HCT116 (cell line): ENCODE measurements around the gene ECEL1. TPM values are rescaled to one million over a fixed set of nuclear protein-coding genes. Genes with fewer than 3 reads are reported as not detected.

Experiments used
- ATAC-seq: fragments of 200-7000 bp; cut with Tn5 transposase; 2 replicates; pipeline ENCODE4 v1.9.1; 2020; ENCODE audit warnings: mild to moderate bottlenecking, moderate library complexity
- BruUV-seq: library from RNA; stranded (reverse); fragments of 400-500 nt; replicated peaks from 2 replicates; lab custom pipeline; 2021; lab: Mats Ljungman, UMichigan
- CTCF ChIA-PET: fragments of 300-600 bp; sonication (Branson Sonifier 250); formaldehyde crosslinking; loops from one replicate; lab custom pipeline; 2021; ENCODE audit warnings: antibody characterized with exemption; lab: Charles Lee
- POLR2A ChIA-PET: fragments of 300-600, 350-600 bp; sonication (Branson Sonifier 250); formaldehyde crosslinking; loops from one replicate; lab custom pipeline; 2021; ENCODE audit warnings: antibody characterized with exemption; lab: Charles Lee
- RAD21 ChIA-PET, 2 experiments: fragments of 300-600 bp; sonication (Branson Sonifier 250); formaldehyde crosslinking; loops; one replicate each; lab custom pipeline; 2023; ENCODE audit warnings: low total read pairs in 2 of 2; ENCODE audit not compliant: uncharacterized antibody in 2 of 2, unreplicated experiment in 2 of 2, low non-redundant PET in 1 of 2; lab: Charles Lee
- DNase-seq: peaks from one replicate; pipeline ENCODE4 v3.0.0-alpha.2; 2010; ENCODE audit warnings: low read depth, low spot score
- H2AFZ ChIP-seq: fragments of 200-600 bp; shearing (Covaris generic), sonication (generic); 2 replicates; pipeline ENCODE4 v1.6.1; 2017; ENCODE audit warnings: low read depth, mixed run types, mixed read lengths, antibody characterized with exemption, low read length; ENCODE audit not compliant: poor library complexity, severe bottlenecking
- H3K27ac ChIP-seq: 2 replicates; pipeline ENCODE4 v1.5.1; 2012; ENCODE audit warnings: low read depth, low read length
- H3K27me3 ChIP-seq: fragments of 200-600 bp; sonication (generic); 2 replicates; pipeline ENCODE4 v1.6.1; 2016; ENCODE audit warnings: mixed run types, low read length, mixed read lengths; ENCODE audit not compliant: insufficient read depth
- H3K36me3 ChIP-seq, 2 experiments: fragments of 200-500 bp in 1 of 2; fragments of 200-600 bp in 1 of 2; sonication (Bioruptor generic) in 1 of 2; sonication (generic) in 1 of 2; 2 replicates each; pipeline versions ENCODE4 v1.5.1 to v1.6.1; 2014 to 2016; ENCODE audit warnings: low read length in 2 of 2, inconsistent platforms in 1 of 2, mixed read lengths in 1 of 2, mixed run types in 1 of 2; ENCODE audit not compliant: insufficient read depth in 2 of 2, control insufficient read depth in 1 of 2
- H3K4me1 ChIP-seq, 2 experiments: fragments of 200-600 bp in 1 of 2; sonication (generic) in 1 of 2; 2 replicates each; pipeline versions ENCODE4 v1.5.1 to v1.6.1; 2012 to 2017; ENCODE audit warnings: low read length in 2 of 2, inconsistent platforms in 1 of 2, mild to moderate bottlenecking in 1 of 2, mixed read lengths in 1 of 2, mixed run types in 1 of 2, moderate library complexity in 1 of 2; ENCODE audit not compliant: insufficient read depth in 2 of 2, control insufficient read depth in 1 of 2
- H3K4me2 ChIP-seq: fragments of 200-600 bp; sonication (generic); 2 replicates; pipeline ENCODE4 v1.6.1; 2017; ENCODE audit warnings: mixed run types, low read length, mixed read lengths
- H3K4me3 ChIP-seq, 2 experiments: fragments of 200-600 bp in 1 of 2; sonication (generic) in 1 of 2; replicated peaks in 1 of 2; 2 replicates each; pipeline ENCODE4 v1.5.1; 2011 to 2016; ENCODE audit warnings: low read length in 2 of 2, control low read depth in 1 of 2, low read depth in 1 of 2, mild to moderate bottlenecking in 1 of 2, mixed read lengths in 1 of 2, mixed run types in 1 of 2
- H3K79me2 ChIP-seq: fragments of 200-600 bp; sonication (generic); 2 replicates; pipeline ENCODE4 v1.6.1; 2017; ENCODE audit warnings: mild to moderate bottlenecking, mixed run types, low read length, moderate library complexity, mixed read lengths; ENCODE audit not compliant: insufficient read depth
- H3K9ac ChIP-seq: fragments of 200-600 bp; sonication (generic); 2 replicates; pipeline ENCODE4 v1.6.1; 2016; ENCODE audit warnings: low read length, mixed read lengths
- H3K9me2 ChIP-seq: fragments of 200-600 bp; sonication (generic), shearing (Covaris generic); 2 replicates; pipeline ENCODE4 v1.6.1; 2017; ENCODE audit warnings: mixed run types, mild to moderate bottlenecking, moderate library complexity; ENCODE audit not compliant: insufficient read depth
- H3K9me3 ChIP-seq, 2 experiments: fragments of 200-500 bp in 1 of 2; fragments of 200-600 bp in 1 of 2; sonication (Bioruptor generic) in 1 of 2; sonication (generic) in 1 of 2; 2 replicates each; pipeline ENCODE4 v1.6.1; 2014 to 2017; ENCODE audit warnings: low read length in 2 of 2, mixed read lengths in 2 of 2, inconsistent platforms in 1 of 2, low read depth in 1 of 2, mild to moderate bottlenecking in 1 of 2, mixed run types in 1 of 2, moderate library complexity in 1 of 2; ENCODE audit not compliant: control insufficient read depth in 1 of 2, insufficient read depth in 1 of 2
- H4K20me1 ChIP-seq: fragments of 200-600 bp; sonication (generic), shearing (Covaris generic); 2 replicates; pipeline ENCODE4 v1.6.1; 2017; ENCODE audit warnings: mixed run types, mild to moderate bottlenecking, moderate library complexity; ENCODE audit not compliant: insufficient read depth
- CEBPB ChIP-seq: IDR thresholded peaks from 2 replicates; pipeline ENCODE4 v1.6.1; 2012; ENCODE audit warnings: low read depth
- POLR2AphosphoS5 ChIP-seq: IDR thresholded peaks from 2 replicates; pipeline ENCODE4 v1.6.1; 2011; ENCODE audit warnings: mild to moderate bottlenecking, low read depth, low read length, moderate library complexity
- RAD21 ChIP-seq: IDR thresholded peaks from 2 replicates; pipeline ENCODE4 v1.6.1; 2012; ENCODE audit warnings: low read depth, mild to moderate bottlenecking
- REST ChIP-seq: IDR thresholded peaks from 2 replicates; pipeline ENCODE4 v1.6.1; 2012; ENCODE audit warnings: low read depth
- SIN3A ChIP-seq: IDR thresholded peaks from 2 replicates; pipeline ENCODE4 v1.6.1; 2012; ENCODE audit warnings: low read depth
- SRF ChIP-seq: IDR thresholded peaks from 2 replicates; pipeline ENCODE4 v1.6.1; 2012; ENCODE audit warnings: low read depth
- TCF7L2 ChIP-seq: IDR thresholded peaks from 2 replicates; pipeline ENCODE4 v1.7.0; 2011; ENCODE audit warnings: borderline replicate concordance, inconsistent platforms; ENCODE audit not compliant: insufficient read depth, insufficient read length; ENCODE audit errors: extremely low read depth
- ZNF274 ChIP-seq: fragments of 200-500 bp; sonication (Bioruptor generic); IDR thresholded peaks from 2 replicates; pipeline ENCODE4 v1.6.1; 2014; ENCODE audit warnings: mild to moderate bottlenecking, low read depth, low read length, inconsistent platforms
- intact Hi-C: fragments of 100-400 bp; cut with micrococcal nuclease; formaldehyde crosslinking; loops from 2 replicates; pipeline ENCODE4 v1.10.0; 2022
- total RNA-seq: library from RNA; stranded (reverse); gene quantifications from one replicate; pipeline ENCODE4 v1.2.1, GENCODE V29; 2021; ENCODE audit not compliant: unreplicated experiment
- TF ChIP-seq, protein P1 (sequence below): IDR thresholded peaks from 2 replicates; pipeline ENCODE4 v1.6.1; 2012
- TF ChIP-seq, protein P2 (sequence below): IDR thresholded peaks from 2 replicates; pipeline ENCODE4 v1.6.1; 2012
- TF ChIP-seq, protein P3 (sequence below): IDR thresholded peaks from 2 replicates; pipeline ENCODE4 v1.6.1; 2011; ENCODE audit warnings: mild to moderate bottlenecking, low read length, moderate library complexity; ENCODE audit not compliant: insufficient replicate concordance; ENCODE audit errors: extremely low read depth

ECEL1 gene
- total RNA-seq, 1 experiment from 2014 or later, result not detected

DNA sequence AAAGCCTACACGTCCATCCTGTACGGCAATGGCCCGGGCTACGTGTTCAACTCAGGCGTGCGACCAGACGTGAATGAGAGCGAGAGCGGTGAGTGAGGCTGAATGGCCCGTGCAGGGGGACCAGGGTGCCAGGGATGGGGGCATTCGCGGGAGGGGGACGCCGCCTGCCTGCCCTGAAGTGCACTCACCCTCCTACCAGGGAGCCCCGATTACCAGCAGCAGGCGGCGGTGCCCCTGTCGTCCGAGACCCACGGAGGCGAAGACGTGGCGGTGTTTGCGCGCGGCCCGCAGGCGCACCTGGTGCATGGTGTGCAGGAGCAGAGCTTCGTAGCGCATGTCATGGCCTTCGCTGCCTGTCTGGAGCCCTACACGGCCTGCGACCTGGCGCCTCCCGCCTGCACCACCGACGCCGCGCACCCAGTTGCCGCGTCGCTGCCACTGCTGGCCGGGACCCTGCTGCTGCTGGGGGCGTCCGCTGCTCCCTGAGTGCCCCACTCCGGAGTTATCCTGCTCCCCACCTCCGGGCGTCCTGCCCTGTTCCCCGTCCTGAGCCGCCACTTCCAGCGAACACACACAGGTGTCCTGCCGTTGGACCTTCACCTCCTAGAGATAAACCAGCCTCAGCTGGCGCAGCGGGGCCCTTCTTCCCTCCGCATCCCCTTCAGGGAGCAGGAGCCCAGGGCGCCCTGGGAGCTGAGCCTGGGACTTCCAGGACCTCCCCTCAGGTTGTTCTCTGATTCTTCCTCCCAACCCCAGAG, 28.8 kb downstream of the ECEL1 start:
- Histone ChIP-seq H3K9me2 (no peaks in the 10 kb centered on the region), H3K79me2 (no peaks in the 10 kb centered on the region), H3K36me3 (no peaks in the 10 kb centered on the region), H3K27me3 (no peaks in the 10 kb centered on the region; the same call in 1 of the 2 replicates), H3K9me3 (no peaks in the 10 kb centered on the region), H3K4me1 (no peaks in the 10 kb centered on the region), H3K4me3 (no peak overlapping the region), H2AFZ (no peak overlapping the region), H4K20me1 (no peaks in the 10 kb centered on the region), H3K27ac (no peak overlapping the region), H3K4me2 (no peak overlapping the region), H3K9ac (no peak overlapping the region)
- POLR2A ChIA-PET, result no interaction called here
- TF ChIP-seq CEBPB (no peak), RAD21 (no peak), REST (no peak), SRF (no peak), TCF7L2 (no peak), POLR2AphosphoS5 (no peak), ZNF274 (no peak), SIN3A (no peak)
- TF ChIP-seq, protein P1, sequence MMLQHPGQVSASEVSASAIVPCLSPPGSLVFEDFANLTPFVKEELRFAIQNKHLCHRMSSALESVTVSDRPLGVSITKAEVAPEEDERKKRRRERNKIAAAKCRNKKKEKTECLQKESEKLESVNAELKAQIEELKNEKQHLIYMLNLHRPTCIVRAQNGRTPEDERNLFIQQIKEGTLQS, result no peak
- TF ChIP-seq, protein P2, sequence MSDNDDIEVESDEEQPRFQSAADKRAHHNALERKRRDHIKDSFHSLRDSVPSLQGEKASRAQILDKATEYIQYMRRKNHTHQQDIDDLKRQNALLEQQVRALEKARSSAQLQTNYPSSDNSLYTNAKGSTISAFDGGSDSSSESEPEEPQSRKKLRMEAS, result no peak
- TF ChIP-seq, protein P3, sequence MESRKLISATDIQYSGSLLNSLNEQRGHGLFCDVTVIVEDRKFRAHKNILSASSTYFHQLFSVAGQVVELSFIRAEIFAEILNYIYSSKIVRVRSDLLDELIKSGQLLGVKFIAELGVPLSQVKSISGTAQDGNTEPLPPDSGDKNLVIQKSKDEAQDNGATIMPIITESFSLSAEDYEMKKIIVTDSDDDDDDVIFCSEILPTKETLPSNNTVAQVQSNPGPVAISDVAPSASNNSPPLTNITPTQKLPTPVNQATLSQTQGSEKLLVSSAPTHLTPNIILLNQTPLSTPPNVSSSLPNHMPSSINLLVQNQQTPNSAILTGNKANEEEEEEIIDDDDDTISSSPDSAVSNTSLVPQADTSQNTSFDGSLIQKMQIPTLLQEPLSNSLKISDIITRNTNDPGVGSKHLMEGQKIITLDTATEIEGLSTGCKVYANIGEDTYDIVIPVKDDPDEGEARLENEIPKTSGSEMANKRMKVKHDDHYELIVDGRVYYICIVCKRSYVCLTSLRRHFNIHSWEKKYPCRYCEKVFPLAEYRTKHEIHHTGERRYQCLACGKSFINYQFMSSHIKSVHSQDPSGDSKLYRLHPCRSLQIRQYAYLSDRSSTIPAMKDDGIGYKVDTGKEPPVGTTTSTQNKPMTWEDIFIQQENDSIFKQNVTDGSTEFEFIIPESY, result no peak
- BruUV-seq, result no TSS peak
- intact Hi-C loops, result no loop called here
- ATAC-seq (no peak), DNase-seq (no peak)
- RAD21 ChIA-PET, result no interaction called here
- CTCF ChIA-PET, result no interaction called here
